HepG2 (cell line): Measurements from ENCODE around the gene ZBTB4. TPM values are rescaled to one million over a fixed set of nuclear protein-coding genes. Genes with fewer than 3 reads are reported as not detected.

Experiments
- AKAP8 ChIP-seq: sonication (generic); formaldehyde crosslinking; IDR thresholded peaks from 2 replicates; pipeline ENCODE4 v1.5.1; 2020; ENCODE audit warnings: mild to moderate bottlenecking, missing genetic modification reagents
- DR1 ChIP-seq: sonication (generic); formaldehyde crosslinking; IDR thresholded peaks from 2 replicates; pipeline ENCODE4 v1.8.0; 2021; ENCODE audit warnings: mild to moderate bottlenecking, missing genetic modification reagents, inconsistent platforms
- FOSL2 ChIP-seq: sonication (generic); formaldehyde crosslinking; IDR thresholded peaks from 2 replicates; pipeline ENCODE4 v1.4.0; 2020; ENCODE audit warnings: missing genetic modification reagents
- MAX ChIP-seq: IDR thresholded peaks from 2 replicates; pipeline ENCODE4 v1.6.1; 2012; ENCODE audit warnings: inconsistent platforms
- MAZ ChIP-seq, 2 experiments: sonication (generic) in 1 of 2; formaldehyde crosslinking in 1 of 2; IDR thresholded peaks; 2 replicates each; pipeline versions ENCODE4 v1.5.0 to v1.6.1; 2012 to 2020; ENCODE audit warnings: low read depth in 2 of 2, mild to moderate bottlenecking in 2 of 2, borderline replicate concordance in 1 of 2, improper control_type of control experiment in 1 of 2, low read length in 1 of 2, missing genetic modification reagents in 1 of 2, moderate library complexity in 1 of 2
- MEIS2 ChIP-seq: sonication (generic); formaldehyde crosslinking; IDR thresholded peaks from 2 replicates; pipeline ENCODE4 v1.9.0; 2021; ENCODE audit warnings: mild to moderate bottlenecking, missing genetic modification reagents
- MIXL1 ChIP-seq: IDR thresholded peaks from 2 replicates; pipeline ENCODE4 v1.6.1; 2016
- NAIF1 ChIP-seq: sonication (generic); formaldehyde crosslinking; IDR thresholded peaks from 2 replicates; pipeline ENCODE4 v1.5.0; 2020; ENCODE audit warnings: mild to moderate bottlenecking, missing genetic modification reagents, borderline replicate concordance
- NFE2L1 ChIP-seq: sonication (generic); formaldehyde crosslinking; IDR thresholded peaks from 2 replicates; pipeline ENCODE4 v1.4.0; 2020; ENCODE audit warnings: missing genetic modification reagents, mild to moderate bottlenecking, borderline replicate concordance
- PATZ1 ChIP-seq: sonication (generic); formaldehyde crosslinking; IDR thresholded peaks from 2 replicates; pipeline ENCODE4 v1.4.0; 2020; ENCODE audit warnings: missing genetic modification reagents
- PAX8 ChIP-seq: sonication (generic); formaldehyde crosslinking; IDR thresholded peaks from 2 replicates; pipeline ENCODE4 v1.8.0; 2022; ENCODE audit warnings: mild to moderate bottlenecking, missing genetic modification reagents, borderline replicate concordance
- PCBP1 ChIP-seq: fragments of 200-400 bp; formaldehyde crosslinking; IDR thresholded peaks from 2 replicates; pipeline ENCODE4 v1.6.1; 2017; ENCODE audit warnings: mild to moderate bottlenecking, low read depth, low read length, borderline replicate concordance
- PHB2 ChIP-seq: fragments of 450-650 bp; IDR thresholded peaks from 2 replicates; pipeline ENCODE4 v1.6.1; 2018; ENCODE audit not compliant: partially characterized antibody
- SALL2 ChIP-seq: sonication (generic); formaldehyde crosslinking; IDR thresholded peaks from 2 replicates; pipeline ENCODE4 v1.8.1; 2023; ENCODE audit warnings: mild to moderate bottlenecking, missing genetic modification reagents, inconsistent platforms
- SP1 ChIP-seq, 2 experiments: fragments of 450-650 bp in 1 of 2; sonication (generic) in 1 of 2; formaldehyde crosslinking in 1 of 2; IDR thresholded peaks; 2 replicates each; pipeline versions ENCODE4 v1.4.0 to v1.6.1; 2016 to 2020; ENCODE audit warnings: missing genetic modification reagents in 1 of 2
- TRIM22 ChIP-seq: fragments of 450-650 bp; IDR thresholded peaks from 2 replicates; pipeline ENCODE4 v1.6.1; 2017
- XRCC5 ChIP-seq: fragments of 200-400 bp; formaldehyde crosslinking; optimal IDR thresholded peaks from 2 replicates; pipeline ENCODE3; 2017; ENCODE audit warnings: mild to moderate bottlenecking, low read length
- ZBTB38 ChIP-seq: sonication (generic); formaldehyde crosslinking; IDR thresholded peaks from 2 replicates; pipeline ENCODE4 v1.5.1; 2020; ENCODE audit warnings: mild to moderate bottlenecking, missing genetic modification reagents
- ZKSCAN8 ChIP-seq: IDR thresholded peaks from 2 replicates; pipeline ENCODE4 v1.6.1; 2016; ENCODE audit warnings: borderline replicate concordance, missing genetic modification reagents, missing compliant biosample characterization
- ZNF552 ChIP-seq: sonication (generic); formaldehyde crosslinking; IDR thresholded peaks from 2 replicates; pipeline ENCODE4 v1.9.0; 2022; ENCODE audit warnings: missing genetic modification reagents, mild to moderate bottlenecking, borderline replicate concordance
- ZNF878 ChIP-seq: sonication (generic); formaldehyde crosslinking; IDR thresholded peaks from 2 replicates; pipeline ENCODE4 v1.8.1; 2023; ENCODE audit warnings: mild to moderate bottlenecking, missing genetic modification reagents, moderate library complexity
- polyA plus RNA-seq, 8 experiments: library from polyadenylated mRNA; depleted of rRNA in 3 of 8; stranded (reverse) in 7 of 8; unstranded in 1 of 8; fragments of >200 nt; fragmentation: Illumina TruSeq in 4 of 8; extraction: Trizol in 4 of 8; gene quantifications; 2 replicates each; pipeline versions ENCODE4 v1.2.1 to v1.2.3, GENCODE V29; 2011 to 2016; ENCODE audit warnings: low read depth in 4 of 8, missing spikeins in 1 of 8, mixed read lengths in 1 of 8; ENCODE audit not compliant: insufficient read depth in 1 of 8
- total RNA-seq, 5 experiments: library from RNA; depleted of rRNA; stranded (reverse); fragments of >200 nt; fragmentation: Illumina TruSeq; extraction: Trizol; gene quantifications; 2 replicates each; pipeline ENCODE4 v1.2.3, GENCODE V29; 2016; ENCODE audit warnings: low read depth in 1 of 5
- TF ChIP-seq, protein P1 (sequence below): sonication (generic); formaldehyde crosslinking; IDR thresholded peaks from 2 replicates; pipeline ENCODE4 v1.8.1; 2023; ENCODE audit warnings: missing genetic modification reagents, mild to moderate bottlenecking, borderline replicate concordance
- TF ChIP-seq, protein P2 (sequence below): sonication (generic); formaldehyde crosslinking; IDR thresholded peaks from 2 replicates; pipeline ENCODE4 v1.5.0; 2020; ENCODE audit warnings: missing genetic modification reagents

The ZBTB4 gene
- total and polyA plus RNA-seq, 2 of the 13 experiments (the other 11 are each of a cell fraction or from before 2014, with no cell fraction given): 4.3 to 7.4 TPM

DNA sequence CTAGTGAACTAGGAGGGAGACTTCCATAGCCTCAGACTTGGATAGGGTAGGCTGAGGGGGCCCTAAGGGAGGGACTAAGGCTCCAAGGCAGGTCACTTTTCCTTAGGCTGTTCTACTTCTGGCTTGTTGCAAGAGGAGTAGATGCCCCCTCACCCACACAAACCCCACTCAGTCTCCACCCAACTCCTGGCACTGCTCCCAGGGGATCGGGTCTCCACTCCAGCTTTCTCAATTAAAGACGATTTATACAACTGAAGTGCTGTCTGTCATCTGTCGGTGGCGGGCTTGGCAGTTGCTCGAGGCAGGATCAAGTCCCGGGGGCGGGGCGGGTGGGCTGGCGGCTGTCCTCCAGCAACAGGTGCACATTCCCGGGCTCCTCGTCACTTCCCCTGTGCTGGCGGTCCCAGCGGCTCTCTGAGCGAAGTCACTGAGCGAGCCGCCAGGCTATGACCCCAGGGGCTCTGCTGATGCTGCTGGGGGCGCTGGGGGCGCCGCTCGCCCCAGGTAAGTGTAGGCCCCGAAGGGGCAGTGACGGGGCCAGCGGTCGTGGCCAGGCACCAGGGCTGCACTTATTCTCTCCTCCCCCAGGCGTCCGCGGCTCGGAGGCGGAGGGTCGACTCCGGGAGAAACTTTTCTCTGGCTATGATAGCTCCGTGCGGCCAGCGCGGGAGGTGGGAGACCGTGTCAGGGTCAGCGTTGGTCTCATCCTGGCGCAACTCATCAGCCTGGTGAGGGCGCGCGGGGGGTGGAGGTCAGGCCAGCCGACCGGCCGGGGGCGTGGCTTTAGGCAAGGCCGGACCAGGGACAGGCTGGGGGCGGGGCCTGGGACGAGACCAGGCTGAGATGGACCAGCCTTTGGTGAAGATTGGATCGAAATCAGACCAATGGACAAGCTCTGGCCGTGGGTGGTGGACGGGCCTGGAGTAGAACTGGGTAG lies 34.5 kb downstream of the ZBTB4 start, which contains the start of gene CHRNB1 (continued):
- TF ChIP-seq NFE2L1: no peak
- TF ChIP-seq, protein P1, sequence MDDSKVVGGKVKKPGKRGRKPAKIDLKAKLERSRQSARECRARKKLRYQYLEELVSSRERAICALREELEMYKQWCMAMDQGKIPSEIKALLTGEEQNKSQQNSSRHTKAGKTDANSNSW (CRISPR knock-in tag): no peak
- 0 out of 2 replicates have a peak, but pooled peaks have one; percentile 51 for TF ChIP-seq PCBP1
- TF ChIP-seq, protein P2, sequence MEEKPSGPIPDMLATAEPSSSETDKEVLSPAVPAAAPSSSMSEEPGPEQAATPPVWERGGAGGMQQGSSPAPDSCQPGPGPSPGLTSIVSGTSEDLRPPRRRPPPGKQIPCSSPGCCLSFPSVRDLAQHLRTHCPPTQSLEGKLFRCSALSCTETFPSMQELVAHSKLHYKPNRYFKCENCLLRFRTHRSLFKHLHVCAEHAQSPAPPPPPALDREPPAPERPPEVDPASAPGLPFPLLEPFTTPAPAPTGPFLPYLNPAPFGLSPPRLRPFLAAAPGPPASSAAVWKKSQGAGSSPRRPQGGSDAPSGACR (CRISPR knock-in tag): peak; percentile 13; the same call in 1 of the 2 replicates
- 0 out of 2 replicates have a peak, but pooled peaks have one; percentile 12 for TF ChIP-seq MIXL1 (CRISPR knock-in tag)
- no peak for TF ChIP-seq SP1 (IDR thresholded peaks at IDR 0.05)
- TF ChIP-seq SP1 (CRISPR knock-in tag; IDR thresholded peaks at IDR 0.05): peak; percentile 68
- no peak for TF ChIP-seq TRIM22
- TF ChIP-seq MAZ (IDR thresholded peaks at IDR 0.05; ENCODE audit: borderline replicate concordance, low read depth, low read length): peak; percentile 56; the same call in 1 of the 2 replicates
- TF ChIP-seq MAZ (CRISPR knock-in tag; IDR thresholded peaks at IDR 0.05; ENCODE audit: low read depth): peak; percentile 82
- TF ChIP-seq ZNF878 (CRISPR knock-in tag): no peak
- peak; percentile 47; the same call in 1 of the 2 replicates for TF ChIP-seq SALL2 (CRISPR knock-in tag)
- peak; percentile 71 for TF ChIP-seq XRCC5
- no peak; the same call in 1 of the 2 replicates for TF ChIP-seq ZKSCAN8 (CRISPR knock-in tag)
- TF ChIP-seq MAX: peak; percentile 71
- peak; percentile 83 for TF ChIP-seq PATZ1
- TF ChIP-seq FOSL2 (CRISPR knock-in tag): peak; percentile 65
- peak; percentile 26; the same call in 1 of the 2 replicates for TF ChIP-seq AKAP8 (CRISPR knock-in tag)
- TF ChIP-seq MEIS2 (CRISPR knock-in tag): peak; percentile 44; the same call in 1 of the 2 replicates
- no peak for TF ChIP-seq NAIF1 (CRISPR knock-in tag)
- TF ChIP-seq DR1 (CRISPR knock-in tag): 0 out of 2 replicates have a peak, but pooled peaks have one; percentile 15
- TF ChIP-seq PHB2: no peak
- 0 out of 2 replicates have a peak, but pooled peaks have one; percentile 53 for TF ChIP-seq ZNF552
- 0 out of 2 replicates have a peak, but pooled peaks have one; percentile 43 for TF ChIP-seq PAX8
- TF ChIP-seq ZBTB38 (CRISPR knock-in tag): 0 out of 2 replicates have a peak, but pooled peaks have one; percentile 33
